Stomach (tissue), 4 donors: Measurements from ENCODE around the gene ATF3.

Experiments used
- EP300 ChIP-seq: sonication (generic); formaldehyde crosslinking; IDR thresholded peaks from one replicate; pipeline ENCODE4 v1.6.1; 2017; ENCODE audit warnings: antibody characterized with exemption
- POLR2A ChIP-seq, 4 donors: fragments of 450-650 bp; IDR thresholded peaks; one replicate each; pipeline ENCODE4 v1.6.1; 2016; ENCODE audit warnings: antibody characterized with exemption in 4 of 4, control low read depth in 2 of 4, mild to moderate bottlenecking in 1 of 4, moderate library complexity in 1 of 4
- POLR2AphosphoS5 ChIP-seq, 3 donors: sonication (generic); formaldehyde crosslinking; IDR thresholded peaks; one replicate each; pipeline ENCODE4 v1.6.1; 2016; ENCODE audit warnings: antibody characterized with exemption in 3 of 3
- TF ChIP-seq, protein P1 (sequence below), 7 experiments: fragments of 450-650 bp in 4 of 7; fragments of 200-600 bp in 3 of 7; sonication (generic) in 3 of 7; IDR thresholded peaks; one replicate each; pipeline ENCODE4 v1.5.1; 2016 to 2019; ENCODE audit warnings: antibody characterized with exemption in 7 of 7, control low read depth in 2 of 7, mild to moderate bottlenecking in 1 of 7

DNA sequence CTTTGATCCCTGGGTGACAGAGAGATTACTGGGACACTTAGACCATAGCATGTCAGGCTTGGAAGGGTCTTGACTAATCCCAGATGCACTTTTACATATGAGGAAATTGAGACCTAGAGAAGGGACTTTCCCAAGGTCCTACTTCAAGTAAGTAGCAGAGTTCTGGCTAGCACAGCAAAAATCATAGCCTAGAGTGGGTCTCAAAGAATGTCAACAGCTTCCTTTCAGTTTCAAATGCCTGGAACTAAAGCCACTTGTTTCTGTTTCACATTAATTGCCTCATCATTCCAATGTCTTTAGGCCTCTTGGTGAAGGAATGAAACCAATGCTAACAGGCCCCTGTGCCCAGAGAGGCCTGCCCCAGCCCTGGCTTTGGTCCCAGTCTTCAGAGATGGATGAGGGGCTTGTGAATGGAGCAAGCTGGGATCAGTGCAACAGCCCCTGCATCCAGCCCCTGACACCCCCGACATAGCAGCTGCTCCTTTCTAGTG, 26.6 kb downstream of the ATF3 start:
- TF ChIP-seq POLR2A (IDR thresholded peaks at IDR 0.05) = no peak
- TF ChIP-seq, protein P1, sequence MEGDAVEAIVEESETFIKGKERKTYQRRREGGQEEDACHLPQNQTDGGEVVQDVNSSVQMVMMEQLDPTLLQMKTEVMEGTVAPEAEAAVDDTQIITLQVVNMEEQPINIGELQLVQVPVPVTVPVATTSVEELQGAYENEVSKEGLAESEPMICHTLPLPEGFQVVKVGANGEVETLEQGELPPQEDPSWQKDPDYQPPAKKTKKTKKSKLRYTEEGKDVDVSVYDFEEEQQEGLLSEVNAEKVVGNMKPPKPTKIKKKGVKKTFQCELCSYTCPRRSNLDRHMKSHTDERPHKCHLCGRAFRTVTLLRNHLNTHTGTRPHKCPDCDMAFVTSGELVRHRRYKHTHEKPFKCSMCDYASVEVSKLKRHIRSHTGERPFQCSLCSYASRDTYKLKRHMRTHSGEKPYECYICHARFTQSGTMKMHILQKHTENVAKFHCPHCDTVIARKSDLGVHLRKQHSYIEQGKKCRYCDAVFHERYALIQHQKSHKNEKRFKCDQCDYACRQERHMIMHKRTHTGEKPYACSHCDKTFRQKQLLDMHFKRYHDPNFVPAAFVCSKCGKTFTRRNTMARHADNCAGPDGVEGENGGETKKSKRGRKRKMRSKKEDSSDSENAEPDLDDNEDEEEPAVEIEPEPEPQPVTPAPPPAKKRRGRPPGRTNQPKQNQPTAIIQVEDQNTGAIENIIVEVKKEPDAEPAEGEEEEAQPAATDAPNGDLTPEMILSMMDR (IDR thresholded peaks at IDR 0.05) = no peak
- TF ChIP-seq POLR2AphosphoS5 (IDR thresholded peaks at IDR 0.05) = no peak
- TF ChIP-seq EP300 = no peak
